ENCODE results near the gene SNX32. TPM values are rescaled to one million over a fixed set of nuclear protein-coding genes. Genes with fewer than 3 reads are reported as not detected.
A peak's percentile ranks its signal among the peaks of the same experiment; 100 is the strongest.

SNX32 gene
- total and polyA plus RNA-seq, 2 of the 13 experiments (the other 11 are each of a cell fraction or from before 2014, with no cell fraction given): 0.09 to 0.34 TPM

GRCh38 chr11:65899356-65900124, 65.8 kb downstream of the SNX32 start (continued):
- TF ChIP-seq TFE3 (CRISPR knock-in tag; IDR thresholded peaks at IDR 0.05): no peak
- TF ChIP-seq MAZ (IDR thresholded peaks at IDR 0.05; ENCODE audit: borderline replicate concordance, low read depth, low read length): peak; percentile 23; the same call in 1 of the 2 replicates
- TF ChIP-seq MAZ (CRISPR knock-in tag; IDR thresholded peaks at IDR 0.05; ENCODE audit: low read depth): peak; percentile 72; the same call in 1 of the 2 replicates
- no peak for TF ChIP-seq TBP (CRISPR knock-in tag; IDR thresholded peaks at IDR 0.05)
- TF ChIP-seq ZNF788 (CRISPR knock-in tag; IDR thresholded peaks at IDR 0.05; ENCODE audit: borderline replicate concordance): 0 out of 2 replicates have a peak, but pooled peaks have one; percentile 9
- no peak; the same call in 1 of the 2 replicates for TF ChIP-seq ISL2 (CRISPR knock-in tag; IDR thresholded peaks at IDR 0.05)
- peak; percentile 38; the same call in 1 of the 2 replicates for TF ChIP-seq TERF1 (CRISPR knock-in tag; IDR thresholded peaks at IDR 0.05)
- TF ChIP-seq NAIF1 (CRISPR knock-in tag; IDR thresholded peaks at IDR 0.05; ENCODE audit: borderline replicate concordance): no peak
- no peak for TF ChIP-seq PRPF4 (IDR thresholded peaks at IDR 0.05; ENCODE audit: low read depth, low read length, poor library complexity, severe bottlenecking)
- TF ChIP-seq ZNF614 (CRISPR knock-in tag; IDR thresholded peaks at IDR 0.05; ENCODE audit: borderline replicate concordance): peak; percentile 69; the same call in 1 of the 2 replicates
- 0 out of 2 replicates have a peak, but pooled peaks have one; percentile 52 for TF ChIP-seq SNAPC2 (CRISPR knock-in tag; IDR thresholded peaks at IDR 0.05)
- no peak for TF ChIP-seq TAF15 (IDR thresholded peaks at IDR 0.05; ENCODE audit: low read depth, low read length, poor library complexity, severe bottlenecking)
- TF ChIP-seq PLRG1 (conservative IDR thresholded peaks at IDR 0.05): no peak
- TF ChIP-seq ZBTB38 (CRISPR knock-in tag; IDR thresholded peaks at IDR 0.05): 0 out of 2 replicates have a peak, but pooled peaks have one; percentile 27
- no peak for TF ChIP-seq FOXM1 (CRISPR knock-in tag; IDR thresholded peaks at IDR 0.05)
- no peak for TF ChIP-seq ZNF550 (CRISPR knock-in tag; IDR thresholded peaks at IDR 0.05; ENCODE audit: borderline replicate concordance)
- TF ChIP-seq NCOA5 (CRISPR knock-in tag; IDR thresholded peaks at IDR 0.05): no peak
- no peak for TF ChIP-seq GRHL1 (CRISPR knock-in tag; conservative IDR thresholded peaks at IDR 0.05)
- TF ChIP-seq ZNF232 (CRISPR knock-in tag; IDR thresholded peaks at IDR 0.05; ENCODE audit: borderline replicate concordance): peak; percentile 53; the same call in 1 of the 2 replicates
- peak; percentile 46 for TF ChIP-seq ERF (CRISPR knock-in tag; IDR thresholded peaks at IDR 0.05)
- no peak for TF ChIP-seq ZBTB20 (CRISPR knock-in tag; IDR thresholded peaks at IDR 0.05; ENCODE audit: borderline replicate concordance, low read depth)
- TF ChIP-seq ZNF34 (CRISPR knock-in tag; IDR thresholded peaks at IDR 0.05; ENCODE audit: borderline replicate concordance): no peak
- TF ChIP-seq HNF1B (CRISPR knock-in tag; IDR thresholded peaks at IDR 0.05): peak; percentile 62
- TF ChIP-seq CBX5 (CRISPR knock-in tag; IDR thresholded peaks at IDR 0.05; ENCODE audit: borderline replicate concordance): no peak
